GOT3 (cell line): ENCODE data around the gene RTP4.

Experiments
- DNase-seq: peaks from one replicate; lab custom pipeline; 2025; ENCODE audit warnings: mixed read lengths; lab: John Stamatoyannopoulos, UW

RTP4 gene, protein sequence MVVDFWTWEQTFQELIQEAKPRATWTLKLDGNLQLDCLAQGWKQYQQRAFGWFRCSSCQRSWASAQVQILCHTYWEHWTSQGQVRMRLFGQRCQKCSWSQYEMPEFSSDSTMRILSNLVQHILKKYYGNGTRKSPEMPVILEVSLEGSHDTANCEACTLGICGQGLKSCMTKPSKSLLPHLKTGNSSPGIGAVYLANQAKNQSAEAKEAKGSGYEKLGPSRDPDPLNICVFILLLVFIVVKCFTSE

DNA sequence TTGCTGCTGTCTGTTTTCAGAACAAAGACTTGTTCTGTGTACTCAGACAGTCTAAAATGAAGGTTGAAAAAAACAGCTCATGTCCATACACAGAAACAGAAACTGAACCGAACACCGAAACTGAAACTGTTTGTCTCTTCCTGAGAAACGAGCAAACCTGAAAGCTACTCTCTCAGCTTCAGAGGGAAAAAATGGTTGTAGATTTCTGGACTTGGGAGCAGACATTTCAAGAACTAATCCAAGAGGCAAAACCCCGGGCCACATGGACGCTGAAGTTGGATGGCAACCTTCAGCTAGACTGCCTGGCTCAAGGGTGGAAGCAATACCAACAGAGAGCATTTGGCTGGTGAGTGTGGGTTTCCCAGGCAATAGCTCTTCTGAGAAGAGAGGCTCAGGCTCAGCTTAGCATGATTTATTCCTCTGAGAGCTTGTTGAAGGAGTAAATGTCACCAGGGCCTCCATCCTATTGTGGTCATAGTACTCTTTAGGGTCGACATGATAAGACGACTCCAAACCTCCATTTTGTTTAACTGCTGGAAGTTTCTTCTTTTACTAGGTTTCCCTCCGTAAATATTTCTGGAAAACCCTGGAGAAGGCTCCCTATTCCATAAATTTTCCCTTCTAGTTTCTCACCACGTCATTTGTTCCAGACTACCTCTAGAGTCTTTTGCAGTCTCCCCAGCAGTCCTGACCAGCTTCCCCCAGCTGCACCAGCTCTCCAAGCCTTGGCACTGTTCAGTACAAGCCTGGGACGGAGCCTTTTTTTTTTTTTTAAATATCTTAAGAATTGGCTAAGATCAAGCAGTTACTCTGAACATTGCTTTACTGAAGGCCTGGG lies at the start of gene RTP4:
Gene RTP4 (plus strand): TSS at position 135 of the 838 bp plus-strand sequence. CDS start 57 bp downstream, at position 192.
- DNase-seq = peak; percentile 10

DNA sequence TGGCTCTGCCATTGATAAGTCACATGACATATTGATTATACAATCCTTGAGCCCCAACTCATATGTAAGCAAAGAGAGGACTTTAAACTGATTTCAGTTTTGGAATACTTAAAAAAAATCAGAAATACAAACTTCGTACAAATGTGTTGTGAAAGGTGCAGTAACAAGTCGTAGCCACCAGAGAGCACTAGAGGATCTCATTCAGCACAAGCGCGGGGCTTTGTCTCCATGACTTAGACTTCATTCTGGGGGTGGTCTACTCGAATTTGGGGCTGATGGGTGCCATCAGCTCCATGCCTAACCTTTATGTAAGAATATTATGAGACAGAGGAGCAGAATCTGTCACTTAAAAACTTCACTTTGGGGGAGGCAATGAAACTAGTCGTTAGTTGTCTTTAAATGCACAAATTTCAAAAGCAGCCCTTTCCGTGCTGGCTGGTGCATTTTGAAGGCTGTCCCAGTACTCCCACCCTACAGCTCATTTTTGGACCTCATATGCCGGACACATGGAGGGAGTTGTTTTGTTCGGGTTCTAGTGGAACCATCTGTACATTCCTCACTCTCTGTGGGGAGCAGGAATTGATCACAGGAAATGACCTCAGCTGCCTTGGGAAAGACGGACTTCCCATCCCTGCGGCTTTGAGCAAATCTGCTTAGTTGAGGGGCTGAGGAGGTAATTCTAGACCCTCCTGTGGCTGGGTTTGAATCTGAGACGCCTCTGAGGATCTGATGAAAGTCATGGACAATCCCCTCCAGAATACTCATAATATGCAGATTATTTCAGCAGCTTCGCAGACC lies 49.2 kb upstream of the RTP4 start:
- no peak for DNase-seq

DNA sequence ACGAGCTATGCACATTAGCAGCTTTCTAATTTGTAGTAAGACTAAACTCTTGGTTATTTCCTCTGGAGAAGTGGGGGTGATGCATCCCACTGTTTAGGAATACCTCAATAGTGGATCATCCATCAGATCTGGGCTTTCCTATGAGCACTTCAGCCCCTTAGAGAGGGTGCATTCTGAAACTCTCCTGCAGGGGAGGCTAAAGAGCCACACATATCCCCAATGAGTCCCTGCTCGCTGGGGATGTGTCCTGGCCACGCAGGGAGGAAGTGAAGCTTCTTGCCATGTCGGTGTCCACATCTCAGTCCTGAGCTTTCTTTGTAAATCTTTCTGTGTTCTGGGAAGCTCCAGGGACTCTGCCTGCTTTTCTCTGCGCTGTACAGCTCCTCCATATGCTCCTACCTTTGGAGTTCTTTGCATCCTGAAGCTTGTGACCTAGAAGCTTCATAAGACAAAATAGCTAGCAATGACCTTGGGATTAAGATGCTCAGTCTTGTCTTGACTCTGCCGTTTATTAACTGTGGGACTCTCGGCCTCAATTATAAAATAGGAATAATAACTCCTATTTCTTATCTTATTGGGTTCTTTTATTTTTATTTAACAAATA lies 48.4 kb upstream of the RTP4 start:
- DNase-seq = peak; percentile 39

GRCh38 chr3:187321766-187322165 lies 46.4 kb upstream of the RTP4 start:
- no peak for DNase-seq

GRCh38 chr3:187322291-187322690 lies 45.9 kb upstream of the RTP4 start:
- DNase-seq = no peak

GRCh38 chr3:187323091-187323490 lies 45.1 kb upstream of the RTP4 start:
- no peak for DNase-seq

- no peak for DNase-seq
Measured at GRCh38 chr3:187325632-187326031, 42.6 kb upstream of the RTP4 start.

GRCh38 chr3:187327845-187328244 lies 40.3 kb upstream of the RTP4 start:
- DNase-seq = no peak

DNA sequence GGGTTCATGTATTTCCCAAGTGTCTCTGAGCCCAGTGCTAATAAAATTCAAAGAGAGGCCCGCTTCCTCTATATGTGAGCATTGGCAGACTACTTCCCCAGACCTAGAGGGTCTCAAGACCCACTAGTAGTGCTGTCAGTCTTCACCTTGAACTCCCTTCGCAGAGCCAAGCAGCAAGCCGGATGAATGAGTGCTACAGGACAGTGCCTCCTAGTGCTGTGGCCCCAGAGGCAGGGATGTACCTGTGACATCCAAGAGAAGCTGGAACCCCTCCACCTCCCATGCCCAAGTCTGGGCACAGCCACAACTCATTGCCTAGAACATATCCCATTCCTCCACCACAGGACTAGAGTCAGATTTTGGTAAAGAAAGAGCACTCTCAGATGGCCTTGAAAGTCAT lies 39.5 kb upstream of the RTP4 start:
- DNase-seq = no peak

DNA sequence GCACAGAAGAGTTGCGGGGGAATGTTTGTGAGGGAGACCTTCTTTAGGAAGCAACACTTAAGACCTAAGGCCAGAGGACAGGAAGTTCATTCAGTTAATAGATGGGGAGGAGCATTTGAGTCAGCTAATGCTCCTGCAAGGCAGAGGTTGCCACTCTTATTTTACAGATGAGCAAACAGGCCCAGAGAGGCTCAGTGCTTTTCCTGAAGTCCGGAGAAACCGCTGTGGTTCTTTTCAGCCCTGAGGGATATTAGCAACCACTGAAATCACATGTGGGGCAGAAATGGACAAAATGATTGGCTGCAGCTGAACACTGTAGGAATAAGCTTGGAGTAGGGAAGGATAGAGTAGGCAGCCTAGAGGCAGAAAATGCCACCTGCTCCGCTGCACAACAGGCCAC lies 33.3 kb upstream of the RTP4 start:
- no peak for DNase-seq

DNA sequence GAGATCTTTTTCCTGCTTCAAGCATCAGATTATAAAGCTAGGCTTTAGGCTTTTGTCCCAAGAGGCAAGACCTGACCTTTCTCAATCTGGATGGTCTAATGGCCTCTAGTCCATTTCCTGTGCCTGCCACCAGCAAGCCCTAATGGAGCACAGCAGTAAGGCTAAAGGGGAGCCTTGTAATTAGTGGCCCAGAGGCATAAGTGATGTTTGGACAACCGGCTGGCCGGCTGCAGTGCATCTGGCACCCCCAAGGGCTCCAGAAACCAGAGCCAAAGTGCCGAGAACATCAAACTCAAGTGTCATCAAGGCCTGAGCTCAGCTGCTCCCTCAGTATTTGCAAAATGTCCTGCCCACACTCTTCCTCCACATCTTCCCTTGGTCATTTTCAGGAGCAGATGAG lies 31.9 kb upstream of the RTP4 start:
- no peak for DNase-seq

- no peak for DNase-seq
Measured at GRCh38 chr3:187340578-187340977, 27.6 kb upstream of the RTP4 start.

GRCh38 chr3:187342255-187342654 lies 25.9 kb upstream of the RTP4 start:
- no peak for DNase-seq

DNA sequence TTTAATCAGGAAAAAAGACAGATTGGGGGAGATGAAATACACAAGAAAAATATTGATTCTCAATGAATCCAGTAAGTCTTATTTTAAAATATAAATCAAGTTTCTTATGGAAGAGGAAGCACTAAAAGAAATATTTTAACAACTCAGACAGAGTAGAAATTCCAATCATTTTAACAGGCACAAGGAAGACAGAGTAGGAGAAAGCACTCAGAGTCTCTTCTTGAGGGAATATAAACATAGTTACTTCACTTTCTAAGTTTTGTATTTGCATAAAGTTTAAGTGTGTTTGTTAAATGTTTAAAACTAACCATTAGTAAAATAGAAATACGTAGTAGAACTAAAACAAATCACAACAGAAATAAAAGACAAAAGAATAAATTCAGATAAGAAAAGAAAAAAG lies 24.5 kb upstream of the RTP4 start:
- no peak for DNase-seq

- no peak for DNase-seq
Measured at GRCh38 chr3:187352581-187353575, 15.3 kb upstream of the RTP4 start.

DNA sequence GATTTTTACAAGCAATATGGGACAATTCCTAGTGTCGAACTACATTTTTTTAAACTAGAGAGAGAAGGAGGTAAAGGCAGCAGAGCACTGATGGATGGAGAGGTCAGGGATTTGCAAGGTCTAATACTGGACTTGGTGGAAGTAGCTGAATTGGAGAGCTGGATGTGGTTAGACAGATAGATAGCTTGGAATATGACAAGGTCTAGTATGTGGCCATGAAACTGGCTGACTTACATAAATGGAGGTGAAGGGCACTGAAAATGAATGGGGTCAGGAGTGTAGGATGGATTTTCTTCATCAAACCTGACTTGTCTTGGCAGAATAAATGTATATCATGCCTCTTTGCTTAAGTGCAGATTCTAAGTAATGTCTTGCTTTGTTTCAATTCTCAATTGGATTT lies 10.1 kb upstream of the RTP4 start:
- DNase-seq = no peak

GRCh38 chr3:187359798-187360486 lies 8.2 kb upstream of the RTP4 start:
- DNase-seq = no peak

DNA sequence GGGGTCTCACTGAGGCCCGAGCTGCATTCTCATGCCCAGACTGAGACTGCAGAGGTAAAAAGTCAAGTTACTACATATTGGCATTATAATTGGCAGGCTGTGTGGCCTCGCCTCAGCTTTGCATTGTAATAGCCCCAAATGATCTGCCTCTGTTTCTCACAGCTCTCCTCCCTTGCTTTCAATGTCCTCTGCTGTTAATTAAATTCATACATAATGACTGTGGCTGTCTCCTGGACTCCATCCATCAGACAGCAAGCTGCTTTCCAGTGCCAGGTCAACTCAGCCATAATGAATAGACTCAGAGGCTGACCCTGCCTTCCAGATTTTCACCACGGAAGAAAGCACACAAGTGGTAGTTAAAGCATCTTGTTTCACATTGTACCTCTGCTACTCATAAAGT lies 7.6 kb upstream of the RTP4 start:
- no peak for DNase-seq

- no peak for DNase-seq
Measured at GRCh38 chr3:187361835-187362234, 6.3 kb upstream of the RTP4 start.

GRCh38 chr3:187367561-187368103 lies 553 bp upstream of the RTP4 start:
- no peak for DNase-seq
